HG03196 (cell line): ENCODE data around the gene C8A.

Experiments used
- ATAC-seq: cut with Tn5 transposase; IDR thresholded peaks from one replicate; pipeline ENCODE4 v1.9.1; 2021; ENCODE audit not compliant: unreplicated experiment

C8A gene

DNA sequence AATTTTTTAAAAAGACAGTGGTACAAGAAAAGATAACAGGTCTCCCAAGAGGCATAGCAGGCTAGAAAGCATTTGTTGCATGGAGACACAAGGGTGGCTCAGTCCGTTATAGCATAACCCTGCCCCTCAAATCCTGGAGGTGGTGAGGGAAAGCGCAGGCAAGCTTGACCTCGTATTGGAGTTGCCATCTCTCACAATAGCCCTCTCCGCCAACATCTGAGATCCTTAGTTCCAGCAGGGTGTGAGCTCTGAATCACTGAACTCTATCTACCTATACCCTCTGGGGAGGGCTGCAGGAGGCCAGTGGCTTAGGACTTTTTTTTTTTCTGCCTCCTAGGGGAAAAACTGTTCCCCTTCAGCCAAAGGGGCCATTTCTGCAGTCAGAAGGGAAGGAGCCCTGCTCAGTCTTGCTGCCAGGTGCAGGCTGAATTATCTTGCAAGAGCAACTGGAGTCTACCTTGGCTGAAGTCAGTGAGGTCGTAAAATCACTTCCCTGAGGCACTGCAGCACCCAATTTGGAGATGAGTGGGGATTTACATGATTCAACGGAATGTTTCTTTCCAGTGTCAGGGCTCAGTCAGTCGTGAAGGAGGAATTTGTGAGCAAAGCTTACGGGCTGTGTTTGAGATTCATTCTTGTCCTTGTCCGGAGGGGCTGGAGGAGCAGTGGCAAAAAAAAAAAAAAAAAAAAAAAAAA is 17.2 kb upstream of the C8A start:
- no peak for ATAC-seq

DNA sequence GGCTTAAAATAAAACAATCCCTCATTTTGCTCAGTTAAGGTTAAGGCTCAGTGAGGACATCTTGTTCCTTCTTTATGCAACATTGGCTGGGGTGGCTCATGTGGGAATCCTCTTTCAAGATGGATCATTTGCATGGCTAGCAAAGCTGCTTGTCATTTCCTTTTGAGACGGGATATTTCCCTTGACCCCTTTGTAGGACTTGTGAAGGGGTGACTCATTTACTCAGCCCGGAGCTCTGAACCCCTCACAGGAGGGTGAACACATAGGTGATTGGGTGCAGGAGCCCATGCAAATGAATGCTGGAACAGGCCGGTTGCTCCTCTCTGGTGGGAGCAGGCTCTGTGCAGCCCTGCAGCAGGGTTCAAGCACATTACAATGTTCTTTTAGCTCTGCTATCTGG is 15.8 kb upstream of the C8A start:
- no peak for ATAC-seq

DNA sequence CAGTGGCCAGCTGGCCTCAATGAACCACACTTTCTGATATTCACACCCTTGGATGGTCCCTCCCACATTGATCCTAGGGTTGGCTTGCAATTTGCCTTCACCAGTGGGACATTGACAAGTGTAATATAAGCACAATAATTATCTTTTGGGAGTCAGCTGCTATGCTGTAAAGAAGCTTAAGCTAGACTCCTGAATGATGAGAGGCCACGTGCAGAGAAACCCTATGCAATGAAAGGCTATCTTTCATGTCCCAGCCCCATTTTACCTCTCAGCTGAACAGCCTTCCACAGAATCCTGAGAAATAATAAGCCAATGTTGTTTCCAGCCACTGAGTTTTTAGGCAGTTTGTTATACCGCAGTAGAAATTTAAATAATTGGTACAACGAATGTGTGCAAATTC is 11.1 kb upstream of the C8A start:
- no peak for ATAC-seq

DNA sequence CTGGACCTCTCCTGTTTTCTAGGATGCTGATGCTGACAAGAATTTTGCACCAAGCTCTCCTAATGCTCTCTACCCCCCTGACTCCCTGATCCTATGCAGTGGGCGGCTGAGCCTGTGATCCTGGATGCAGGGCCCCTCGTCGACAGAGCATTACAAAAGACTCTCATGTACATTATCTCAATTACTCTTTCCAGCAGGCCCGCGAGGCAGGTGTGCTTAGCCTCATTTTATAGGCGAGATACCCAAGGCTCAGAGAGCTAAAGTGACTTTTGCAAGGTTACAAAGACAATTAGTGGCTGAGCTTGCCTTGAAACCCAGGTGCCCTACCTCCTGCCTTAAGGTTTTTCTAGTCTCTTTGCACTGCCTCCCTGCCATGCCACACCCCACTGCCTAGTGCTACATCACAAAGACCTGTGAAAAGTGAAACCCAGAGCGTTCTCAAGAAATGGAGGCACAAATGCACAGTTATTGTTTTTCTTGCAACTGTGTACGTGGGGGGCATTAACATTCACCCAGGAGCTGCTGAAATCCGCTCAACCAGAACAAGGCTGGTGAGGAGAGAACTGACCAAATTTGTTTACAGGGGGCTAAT is 10.0 kb upstream of the C8A start:
- no peak for ATAC-seq

DNA sequence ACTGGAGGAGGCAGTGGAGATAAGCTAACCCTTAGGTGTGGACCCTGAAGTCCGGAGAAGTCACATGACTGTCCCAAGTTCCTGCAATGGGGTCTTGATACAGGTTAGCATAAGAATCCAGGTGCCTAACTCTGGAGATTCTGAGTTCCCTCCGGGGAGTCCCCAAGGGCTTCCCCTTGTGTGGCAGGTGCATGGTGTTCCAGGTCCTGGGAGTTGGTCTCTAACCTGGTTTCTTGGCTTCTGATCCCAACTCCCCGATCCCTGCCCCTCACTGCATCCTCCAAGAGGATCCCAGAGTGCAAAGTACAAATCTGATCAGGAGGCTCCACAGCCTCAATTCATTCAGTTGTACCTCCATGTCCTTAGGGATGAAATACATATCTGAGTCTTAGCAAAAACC is 9.3 kb upstream of the C8A start:
- no peak for ATAC-seq

DNA sequence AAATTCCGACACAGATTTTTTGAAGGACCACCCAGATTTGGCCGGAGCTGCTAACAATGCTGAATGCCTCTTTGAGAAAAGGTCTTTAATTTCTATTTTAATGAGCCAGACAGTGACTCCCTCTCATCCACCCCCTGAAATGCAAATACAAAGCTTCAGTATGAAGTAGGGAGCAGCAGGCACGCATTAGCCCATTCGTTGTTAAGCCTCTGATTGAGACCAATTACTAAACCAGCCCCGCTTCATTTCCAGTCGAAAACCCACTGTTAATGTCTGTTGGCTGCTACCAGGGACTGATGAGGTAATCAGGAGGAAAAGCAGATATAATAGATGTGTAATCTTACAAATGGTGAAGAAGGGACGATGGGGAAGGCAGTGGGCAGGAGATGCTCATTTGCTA is 4.8 kb upstream of the C8A start:
- ATAC-seq = no peak

DNA sequence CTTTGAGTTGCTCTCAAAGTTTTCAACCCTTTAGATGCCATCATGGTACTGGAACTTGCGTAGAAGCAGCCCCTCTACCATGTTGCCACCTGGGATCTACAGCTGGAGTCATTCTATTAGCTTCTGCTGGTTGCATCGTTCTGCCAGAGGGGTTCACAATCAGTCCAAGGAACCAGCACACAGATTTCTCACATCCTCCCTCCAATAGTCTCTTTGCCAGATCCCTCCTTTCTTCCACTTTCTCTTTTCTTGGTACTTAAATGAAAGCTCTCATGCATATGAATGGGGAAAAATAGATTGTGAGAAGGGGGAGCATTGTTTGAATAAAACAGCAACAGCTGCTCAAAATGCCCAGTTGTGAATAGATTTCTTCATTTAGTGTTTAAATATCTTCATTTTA is 4.2 kb upstream of the C8A start:
- no peak for ATAC-seq

DNA sequence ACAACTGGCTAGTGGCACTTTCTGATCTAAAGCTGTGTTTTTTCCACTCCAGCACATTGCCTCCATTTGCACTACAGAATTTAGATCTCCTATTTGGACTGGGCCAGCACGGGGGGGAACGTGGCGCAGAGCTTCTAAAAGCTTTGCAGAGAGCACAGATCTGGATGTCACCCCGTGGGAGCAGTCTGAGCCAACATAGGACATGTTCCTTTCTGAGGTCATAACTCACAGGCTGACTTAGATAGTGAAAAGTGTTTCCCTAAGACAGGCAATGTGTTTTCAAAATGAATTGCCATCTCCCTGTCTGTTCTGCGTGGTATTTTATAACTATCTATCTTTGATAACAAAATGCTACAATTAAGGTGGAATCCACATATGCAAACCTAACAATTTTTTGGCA is 3.7 kb upstream of the C8A start:
- ATAC-seq = no peak

DNA sequence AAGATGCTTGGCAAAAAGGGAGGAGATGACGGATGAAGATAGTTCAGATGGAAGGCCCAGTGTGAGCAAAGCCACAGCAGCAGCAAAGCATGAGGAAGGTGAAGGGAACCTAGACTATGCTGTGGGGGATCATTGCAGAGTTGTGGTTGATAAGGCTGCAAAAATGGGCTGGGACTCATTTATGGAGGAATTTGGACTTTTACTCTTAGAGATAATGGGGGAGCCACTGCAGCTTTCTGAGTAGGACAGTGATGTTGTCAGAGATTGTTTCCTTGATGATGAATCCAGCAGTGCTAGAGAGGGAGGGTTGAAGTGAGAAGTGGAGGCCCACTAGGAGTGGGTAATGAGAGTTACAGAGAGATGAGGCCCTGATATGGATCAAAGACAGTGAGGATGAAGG is 2.1 kb upstream of the C8A start:
- ATAC-seq = no peak

DNA sequence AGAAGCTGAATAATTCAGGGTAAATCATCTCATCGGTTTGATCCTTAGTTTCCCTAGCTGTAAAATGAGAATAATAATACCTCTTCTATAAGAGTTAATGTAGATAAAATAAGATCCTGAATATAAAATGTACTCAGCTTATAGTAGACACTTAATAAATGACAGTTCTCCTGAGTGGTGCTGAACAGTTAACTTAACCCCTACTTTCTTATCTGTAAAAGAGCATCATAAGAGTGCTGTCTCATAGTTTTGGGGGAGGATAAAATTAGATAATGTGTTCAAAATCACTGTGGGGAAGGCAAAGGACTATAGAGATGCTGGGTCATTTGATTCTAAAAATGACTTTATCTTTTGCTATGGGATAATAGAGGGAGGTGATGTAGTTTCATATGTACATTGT is 593 bp downstream of the C8A start:
- no peak for ATAC-seq

DNA sequence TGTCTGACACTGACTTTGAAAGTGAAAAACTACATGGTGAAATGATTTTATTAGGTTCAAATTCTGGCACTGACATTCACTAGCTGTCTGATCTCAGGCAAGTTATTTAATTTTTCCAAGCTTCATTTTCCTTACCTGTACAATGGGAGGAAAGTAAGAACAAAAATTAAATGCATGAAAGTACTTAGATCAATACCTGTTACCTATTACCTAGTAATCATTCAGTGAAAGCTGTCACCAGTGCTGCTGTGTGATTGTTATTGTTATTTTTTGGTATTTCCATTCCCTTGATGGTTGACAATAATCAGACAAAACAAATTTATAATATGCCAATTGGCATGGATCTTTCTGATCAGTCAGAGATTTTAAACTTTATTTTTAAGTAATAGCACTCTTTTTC is 1.6 kb downstream of the C8A start:
- ATAC-seq = no peak

DNA sequence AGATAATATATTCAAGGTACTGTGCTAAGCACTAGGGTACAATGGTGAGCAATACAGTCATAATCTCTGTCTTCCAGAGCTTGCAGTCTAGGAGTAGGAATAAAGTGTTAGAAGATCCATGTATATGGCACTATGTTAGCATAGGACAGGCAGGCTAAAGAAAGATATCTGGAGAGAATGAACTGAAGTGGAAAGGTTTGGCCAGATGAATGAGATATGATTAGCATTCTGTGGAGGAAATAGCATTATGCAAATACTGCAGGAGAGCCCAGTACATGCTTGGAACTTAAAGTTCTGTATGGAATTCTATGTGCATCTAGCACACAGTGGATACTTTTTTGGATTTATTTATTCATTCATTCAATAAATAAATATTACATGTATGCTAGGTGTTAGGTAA is 4.7 kb downstream of the C8A start:
- ATAC-seq = no peak

DNA sequence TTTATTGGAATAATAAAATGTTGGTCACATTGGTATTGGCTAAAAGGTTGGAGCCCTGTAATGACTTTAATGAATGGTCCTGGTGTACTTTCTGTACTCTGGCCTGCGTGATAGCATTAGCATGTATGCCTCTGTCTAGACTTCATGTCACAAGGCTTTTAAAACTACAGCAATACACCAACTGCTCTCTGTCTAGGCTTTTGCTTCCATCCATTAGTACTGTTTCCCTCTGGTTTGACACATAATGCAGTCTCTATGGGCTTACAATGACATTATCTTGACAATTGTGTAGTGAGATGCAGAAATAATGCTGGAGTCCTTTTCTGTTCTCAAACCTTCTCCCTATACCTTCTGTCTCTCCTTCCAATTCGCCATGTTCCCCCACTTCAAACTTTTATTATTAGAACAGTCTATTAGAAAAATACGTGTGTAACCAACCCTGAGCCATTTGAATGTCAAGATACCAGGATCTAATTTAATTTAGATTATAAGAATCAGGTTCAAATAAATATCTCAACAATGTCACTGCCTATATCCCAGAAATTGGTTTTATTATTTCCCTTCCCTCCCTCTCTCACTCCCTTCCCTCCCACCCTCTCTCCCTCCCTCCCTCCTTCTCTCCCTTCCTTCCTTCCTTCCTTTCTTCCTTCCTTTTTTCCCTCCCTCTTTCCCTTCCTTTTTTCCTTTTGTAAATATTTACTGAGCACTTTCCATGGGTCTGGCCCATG is 8.8 kb downstream of the C8A start:
- no peak for ATAC-seq

DNA sequence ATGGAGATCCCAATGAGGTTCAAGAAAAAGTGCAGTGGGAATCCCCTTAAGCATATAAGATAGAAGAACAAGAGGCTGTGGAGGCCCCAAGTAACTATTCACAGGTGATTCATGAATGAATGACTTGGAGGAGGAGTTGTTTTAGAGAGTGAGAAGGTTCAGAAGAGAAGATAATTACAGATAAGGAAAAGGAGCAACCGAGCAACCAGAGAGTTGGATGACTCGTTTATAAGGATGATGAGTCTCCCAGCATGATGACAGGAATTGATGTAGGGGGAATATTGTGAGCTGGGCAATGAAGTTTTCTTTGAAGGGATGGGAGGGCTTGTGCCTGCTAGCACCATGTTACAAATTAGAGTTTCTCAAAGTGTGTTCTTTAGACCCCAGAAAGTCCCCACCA is 9.8 kb downstream of the C8A start:
- ATAC-seq = no peak

DNA sequence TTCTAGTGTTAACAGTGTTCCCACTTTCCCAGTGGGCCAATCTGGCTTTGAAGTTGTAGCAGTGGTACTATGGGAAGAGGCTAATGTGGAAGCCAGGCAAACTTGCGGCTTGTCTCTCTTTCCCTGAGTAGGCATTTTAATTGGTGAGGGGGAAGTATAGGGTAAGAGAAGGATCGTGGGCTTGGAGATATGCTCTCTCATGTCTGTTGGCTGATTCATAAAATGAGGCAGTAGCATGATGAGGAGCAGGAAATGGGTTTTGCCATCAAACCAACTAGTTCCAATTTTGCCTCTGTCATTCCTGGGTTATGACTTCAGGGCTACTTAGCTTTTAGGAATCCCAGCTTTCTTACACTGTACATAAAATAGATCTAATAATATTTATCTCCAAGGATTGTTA is 12.1 kb downstream of the C8A start:
- ATAC-seq = no peak

DNA sequence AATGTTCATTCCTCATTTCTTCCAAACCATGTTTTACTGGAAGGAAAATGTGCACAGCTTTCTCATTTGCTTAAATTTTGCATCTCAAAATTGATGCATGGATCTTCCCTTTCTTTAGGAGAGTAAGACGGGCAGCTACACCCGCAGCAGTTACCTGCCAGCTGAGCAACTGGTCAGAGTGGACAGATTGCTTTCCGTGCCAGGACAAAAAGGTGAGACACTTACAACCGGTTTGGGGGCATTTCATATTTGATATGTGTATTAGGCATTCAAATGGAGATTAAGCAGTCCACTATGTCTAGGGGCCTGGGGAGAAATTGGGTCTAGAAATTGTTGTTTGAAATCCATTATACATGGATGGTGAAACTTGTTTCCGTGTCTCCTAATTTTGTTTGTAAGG is 12.9 kb downstream of the C8A start:
- no peak for ATAC-seq

DNA sequence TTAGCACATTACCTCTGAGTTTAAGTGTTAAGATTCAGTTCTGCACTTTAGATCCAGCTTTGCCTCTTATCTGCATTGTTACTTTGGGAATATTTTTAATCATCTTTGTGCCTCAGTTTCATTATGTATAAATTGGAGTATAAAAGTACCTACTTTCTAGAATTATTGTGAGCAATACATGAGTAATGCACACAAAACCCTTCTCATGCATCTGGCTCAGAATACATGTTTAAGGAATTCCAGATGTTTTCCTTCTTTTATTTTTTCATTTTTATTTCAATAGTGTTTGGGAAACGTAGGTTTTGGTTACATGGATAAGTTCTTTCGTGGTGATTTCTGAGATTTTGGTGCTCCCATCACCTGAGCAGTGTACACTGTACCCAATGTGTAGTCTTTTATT is 14.2 kb downstream of the C8A start:
- ATAC-seq = no peak

DNA sequence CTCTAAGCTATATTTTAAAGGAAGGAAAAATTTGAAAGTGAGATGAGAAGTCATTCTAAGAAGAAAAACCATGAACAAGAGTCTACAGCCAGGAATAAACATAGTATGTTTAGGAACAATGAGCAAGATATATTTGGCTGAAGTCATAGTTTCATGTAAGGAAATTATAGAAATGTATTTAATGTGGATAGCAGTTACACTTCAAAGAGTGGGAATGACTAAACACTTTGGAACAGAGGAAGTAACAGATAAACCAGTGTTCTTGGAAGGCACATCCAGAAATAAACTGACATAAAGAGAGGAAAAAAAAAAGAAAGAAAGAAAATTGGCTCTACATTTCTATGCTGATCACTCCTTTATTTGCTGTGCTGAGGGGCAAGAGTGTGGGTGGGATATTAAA is 18.0 kb downstream of the C8A start:
- ATAC-seq = no peak

DNA sequence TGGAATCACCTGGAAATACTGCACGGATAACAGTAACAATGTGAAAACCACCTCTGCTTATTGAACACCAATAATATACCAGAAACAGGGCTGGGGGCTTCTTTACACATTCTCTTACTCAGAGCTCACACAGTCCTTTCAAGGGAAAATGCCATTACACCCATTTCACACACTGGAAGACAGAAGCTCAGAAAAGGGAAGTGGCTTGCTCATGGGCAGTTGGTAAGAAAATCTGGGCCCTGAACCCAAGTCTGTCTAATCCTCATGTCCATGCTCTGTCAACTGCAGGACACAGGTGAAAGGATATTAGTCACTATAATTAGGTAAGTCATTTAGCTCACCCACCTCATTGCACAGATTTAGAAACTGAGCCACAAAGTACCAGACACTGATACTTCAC is 18.6 kb downstream of the C8A start:
- ATAC-seq = no peak

DNA sequence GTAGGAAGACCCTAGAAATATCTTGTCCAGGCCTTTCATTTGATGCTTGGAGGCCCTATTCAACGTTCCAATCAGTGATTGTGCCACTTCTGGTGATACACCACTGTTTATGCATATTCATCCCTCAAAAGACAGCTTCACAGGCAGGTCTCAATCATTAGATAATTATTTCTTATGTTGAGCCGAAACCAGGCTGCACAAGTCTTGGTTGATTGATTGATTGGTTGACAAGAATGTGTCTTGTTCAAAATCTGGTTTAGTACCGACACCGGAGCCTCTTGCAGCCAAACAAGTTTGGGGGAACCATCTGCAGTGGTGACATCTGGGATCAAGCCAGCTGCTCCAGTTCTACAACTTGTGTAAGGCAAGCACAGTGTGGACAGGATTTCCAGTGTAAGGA is 20.1 kb downstream of the C8A start:
- no peak for ATAC-seq

DNA sequence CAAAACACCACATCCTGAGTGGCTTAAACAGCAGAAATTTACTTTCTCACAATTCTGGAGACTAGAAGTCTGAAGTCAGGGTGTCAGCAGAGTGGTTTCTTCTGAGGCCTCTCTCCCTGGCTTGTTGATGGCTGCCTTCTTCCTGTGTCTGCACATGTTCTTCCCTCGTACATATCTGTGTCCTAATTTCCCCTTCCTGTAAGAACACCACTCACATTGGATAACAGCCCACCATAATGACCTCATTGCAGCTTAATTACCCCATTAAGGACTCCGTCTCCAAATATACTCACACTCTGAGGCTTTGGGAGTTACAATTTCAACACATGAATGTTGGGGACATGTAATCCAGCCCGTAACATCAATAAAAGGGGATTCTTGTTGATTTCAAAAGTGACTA is 23.4 kb downstream of the C8A start:
- no peak for ATAC-seq

DNA sequence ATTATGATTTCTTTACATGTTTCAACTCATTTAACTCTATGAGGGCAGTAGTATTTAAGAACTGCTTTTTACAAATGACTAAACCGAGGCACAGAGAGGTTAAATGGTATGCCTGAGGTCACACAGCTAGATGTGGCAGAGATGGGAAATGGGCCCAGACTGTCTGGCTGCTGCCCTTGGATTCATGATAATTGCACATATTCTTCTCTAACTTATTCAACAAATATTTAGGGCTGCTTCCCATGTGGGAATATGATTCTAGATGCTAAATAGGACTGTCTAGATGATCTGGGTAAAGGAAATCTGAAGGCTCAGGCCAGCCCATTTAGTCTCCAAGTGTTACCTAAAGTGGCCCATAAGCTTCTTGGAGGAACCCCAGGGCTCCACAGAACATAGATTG is 26.2 kb downstream of the C8A start:
- no peak for ATAC-seq

DNA sequence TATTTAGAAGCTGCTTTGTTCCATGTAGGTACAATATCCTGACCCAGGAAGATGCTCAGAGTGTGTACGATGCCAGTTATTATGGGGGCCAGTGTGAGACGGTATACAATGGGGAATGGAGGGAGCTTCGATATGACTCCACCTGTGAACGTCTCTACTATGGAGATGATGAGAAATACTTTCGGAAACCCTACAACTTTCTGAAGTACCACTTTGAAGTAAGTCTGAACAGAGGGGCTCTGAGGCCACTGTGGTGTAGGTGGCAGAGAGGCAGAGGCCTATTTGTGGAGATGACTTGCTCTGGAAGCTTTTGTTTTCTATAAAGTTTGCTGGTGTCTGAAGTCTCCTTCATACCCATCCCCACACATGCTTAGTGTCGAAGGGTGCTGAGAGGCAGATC is 26.8 kb downstream of the C8A start:
- no peak for ATAC-seq
